Hepatocyte (in vitro differentiated cells): ENCODE measurements around the gene ATG13. TPM values are rescaled to one million over a fixed set of nuclear protein-coding genes. Genes with fewer than 3 reads are reported as not detected.
A peak's percentile ranks its signal among the peaks of the same experiment; 100 is the strongest.

ENCODE experiments used
- DNase-seq: peaks from one replicate; pipeline ENCODE4 v3.0.0-alpha.2; 2016; ENCODE audit warnings: low spot score
- H2AFZ ChIP-seq: fragments of 200-600 bp; sonication (generic); 2 replicates; pipeline ENCODE4 v1.6.0; 2016; ENCODE audit warnings: antibody characterized with exemption, mild to moderate bottlenecking
- H3K27ac ChIP-seq: fragments of 200-600 bp; sonication (generic); 2 replicates; pipeline ENCODE4 v1.5.1; 2016; ENCODE audit warnings: mild to moderate bottlenecking
- H3K27me3 ChIP-seq: fragments of 200-600 bp; sonication (generic); 2 replicates; pipeline ENCODE4 v1.6.1; 2016
- H3K36me3 ChIP-seq: fragments of 200-600 bp; sonication (generic); replicated peaks from 2 replicates; pipeline ENCODE4 v1.5.1; 2016; ENCODE audit warnings: low read depth; ENCODE audit not compliant: insufficient read depth
- H3K4me1 ChIP-seq: fragments of 200-600 bp; sonication (generic); 2 replicates; pipeline ENCODE4 v1.5.1; 2016; ENCODE audit warnings: mild to moderate bottlenecking, moderate library complexity; ENCODE audit not compliant: insufficient read depth
- H3K4me2 ChIP-seq: fragments of 200-600 bp; sonication (generic); 2 replicates; pipeline ENCODE4 v1.6.0; 2016
- H3K4me3 ChIP-seq: fragments of 200-600 bp; sonication (generic); 2 replicates; pipeline ENCODE4 v1.5.1; 2016; ENCODE audit warnings: mild to moderate bottlenecking
- H3K79me2 ChIP-seq: fragments of 200-600 bp; sonication (generic); 2 replicates; pipeline ENCODE4 v1.6.0; 2017; ENCODE audit warnings: mild to moderate bottlenecking
- H3K9me2 ChIP-seq: fragments of 200-600 bp; sonication (generic); replicated peaks from 2 replicates; pipeline ENCODE4 v1.6.0; 2017; ENCODE audit warnings: mild to moderate bottlenecking; ENCODE audit not compliant: insufficient read depth
- H3K9me3 ChIP-seq: fragments of 200-600 bp; sonication (generic); 2 replicates; pipeline ENCODE4 v1.5.1; 2016; ENCODE audit warnings: low read depth, mild to moderate bottlenecking
- H4K20me1 ChIP-seq: fragments of 200-600 bp; sonication (generic); 2 replicates; pipeline ENCODE4 v1.6.0; 2016; ENCODE audit warnings: mild to moderate bottlenecking; ENCODE audit not compliant: insufficient read depth, poor library complexity, severe bottlenecking
- CTCF ChIP-seq: fragments of 200-600 bp; sonication (generic); IDR thresholded peaks from 2 replicates; pipeline ENCODE4 v1.5.1; 2016; ENCODE audit warnings: antibody characterized with exemption, mild to moderate bottlenecking; ENCODE audit not compliant: poor library complexity
- EZH2 ChIP-seq: fragments of 200-600 bp; sonication (generic); IDR thresholded peaks from 2 replicates; pipeline ENCODE4 v1.6.1; 2016; ENCODE audit warnings: antibody characterized with exemption, mild to moderate bottlenecking, borderline replicate concordance
- EZH2phosphoT487 ChIP-seq: fragments of 200-600 bp; sonication (generic); IDR thresholded peaks from one replicate; pipeline ENCODE4 v1.6.1; 2018; ENCODE audit warnings: antibody characterized with exemption, mild to moderate bottlenecking, low read depth, moderate library complexity; ENCODE audit not compliant: unreplicated experiment, severe bottlenecking
- WGBS: methylation state at CpG from one replicate; pipeline ENCODE4 v1.1.6; 2016; ENCODE audit warnings: low lambda C conversion rate; ENCODE audit errors: missing lambda C conversion rate; 5-methylcytosine and 5-hydroxymethylcytosine counted together
- polyA plus RNA-seq: library from polyadenylated mRNA; unstranded; fragments of >200 nt; fragmentation: Nextera tagmentation; extraction: Ambion mirVana; gene quantifications from 2 replicates; pipeline ENCODE4 v1.2.1, GENCODE V29; 2016
- total RNA-seq: library from RNA; depleted of rRNA; stranded (reverse); fragments of >200 nt; gene quantifications from 2 replicates; pipeline ENCODE4 v1.2.3, GENCODE V29; 2014

The ATG13 gene
- total and polyA plus RNA-seq, 2 experiments from 2014 or later = 50.9 to 60.8 TPM

- no peak for DNase-seq
- Histone ChIP-seq H3K27me3 (no peaks in the 10 kb centered on the region), H3K4me2 (peak overlapping the region; percentile 82), H2AFZ (no peak overlapping the region), H3K4me3 (no peak overlapping the region), H3K27ac (no peak overlapping the region), H4K20me1 (peaks cover 5% of the 10 kb centered on the region), H3K9me2 (no peaks in the 10 kb centered on the region), H3K36me3 (no peaks in the 10 kb centered on the region), H3K9me3 (no peaks in the 10 kb centered on the region), H3K4me1 (peaks cover 18% of the 10 kb centered on the region), H3K79me2 (peaks cover 53% of the 10 kb centered on the region)
- TF ChIP-seq EZH2 = no peak
- 91% methylated on average over 1 of the region's 1 CpG for WGBS
These were observed 81.2 kb downstream of the ATG13 start for GRCh38 chr11:46698597-46698996.

GRCh38 chr11:46700241-46701077, 83.1 kb downstream of the ATG13 start, which contains the start of the genes ARHGAP1 and ZNF408:
ARHGAP1 (minus strand) TSS chr11:46700619; CDS start chr11:46696107, 4,512 bp downstream.
ZNF408 (plus strand) TSS chr11:46701031; CDS start chr11:46701048, 17 bp downstream.
- Histone ChIP-seq H3K79me2 (peaks cover 53% of the 10 kb centered on the region), H2AFZ (peak within 1 kb of the TSS; percentile 96), H4K20me1 (peaks cover 5% of the 10 kb centered on the region), H3K9me2 (no peaks in the 10 kb centered on the region), H3K4me2 (peak within 1 kb of the TSS; percentile 96), H3K27me3 (no peaks in the 10 kb centered on the region), H3K4me3 (peak within 1 kb of the TSS; percentile 81), H3K9me3 (no peaks in the 10 kb centered on the region), H3K4me1 (peaks cover 18% of the 10 kb centered on the region), H3K27ac (peak within 1 kb of the TSS; percentile 98), H3K36me3 (no peaks in the 10 kb centered on the region)
- peak; percentile 100 for DNase-seq
- WGBS = under 1% methylated on average over 30 of the region's 44 CpGs
- no peak for TF ChIP-seq EZH2
- no peak for TF ChIP-seq EZH2phosphoT487
- no peak for TF ChIP-seq CTCF

- H3K36me3 ChIP-seq = no peaks in the 10 kb centered on the region
- H2AFZ ChIP-seq = peak overlapping the region; percentile 96
- H3K4me2 ChIP-seq = peak overlapping the region; percentile 96
- peaks cover 53% of the 10 kb centered on the region for H3K79me2 ChIP-seq
- peaks cover 18% of the 10 kb centered on the region for H3K4me1 ChIP-seq
- 2% methylated on average over 29 of the region's 29 CpGs for WGBS
- DNase-seq = no peak
- H3K27ac ChIP-seq = peak overlapping the region; percentile 98
- H3K27me3 ChIP-seq = no peaks in the 10 kb centered on the region
- H3K9me2 ChIP-seq = no peaks in the 10 kb centered on the region
- TF ChIP-seq EZH2phosphoT487 = no peak
- no peak for TF ChIP-seq CTCF
- H3K4me3 ChIP-seq = peak overlapping the region; percentile 81
- H4K20me1 ChIP-seq = peaks cover 5% of the 10 kb centered on the region
- no peaks in the 10 kb centered on the region for H3K9me3 ChIP-seq
These were observed 83.8 kb downstream of the ATG13 start for GRCh38 chr11:46701078-46701654.

DNA sequence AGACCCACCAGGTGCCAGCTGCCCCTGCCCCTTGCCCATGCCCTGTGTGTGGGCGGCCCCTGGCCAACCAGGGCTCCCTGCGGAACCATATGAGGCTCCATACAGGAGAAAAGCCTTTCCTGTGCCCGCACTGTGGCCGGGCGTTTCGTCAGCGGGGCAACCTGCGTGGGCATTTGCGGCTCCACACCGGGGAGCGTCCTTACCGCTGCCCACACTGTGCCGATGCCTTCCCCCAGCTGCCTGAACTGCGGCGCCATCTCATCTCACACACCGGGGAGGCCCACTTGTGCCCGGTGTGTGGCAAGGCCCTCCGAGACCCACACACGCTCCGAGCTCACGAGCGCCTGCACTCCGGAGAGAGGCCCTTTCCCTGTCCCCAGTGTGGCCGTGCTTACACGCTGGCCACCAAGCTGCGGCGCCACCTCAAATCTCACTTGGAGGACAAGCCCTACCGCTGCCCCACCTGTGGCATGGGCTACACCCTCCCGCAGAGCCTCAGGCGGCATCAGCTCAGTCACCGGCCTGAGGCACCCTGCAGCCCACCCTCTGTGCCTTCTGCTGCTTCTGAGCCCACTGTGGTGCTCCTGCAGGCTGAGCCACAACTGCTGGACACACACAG, 87.8 kb downstream of the ATG13 start:
- H3K36me3 ChIP-seq = no peaks in the 10 kb centered on the region
- no peak overlapping the region for H3K27ac ChIP-seq
- no peaks in the 10 kb centered on the region for H3K9me2 ChIP-seq
- H4K20me1 ChIP-seq = no peaks in the 10 kb centered on the region
- H2AFZ ChIP-seq = no peak overlapping the region
- no peak overlapping the region for H3K4me3 ChIP-seq
- H3K9me3 ChIP-seq = no peaks in the 10 kb centered on the region
- TF ChIP-seq EZH2 = no peak
- TF ChIP-seq EZH2phosphoT487 = no peak
- no peak for TF ChIP-seq CTCF
- H3K4me2 ChIP-seq = no peak overlapping the region
- no peaks in the 10 kb centered on the region for H3K27me3 ChIP-seq
- DNase-seq = no peak
- H3K4me1 ChIP-seq = peaks cover 9% of the 10 kb centered on the region
- WGBS = over 99% methylated on average over 31 of the region's 31 CpGs
- peaks cover 26% of the 10 kb centered on the region for H3K79me2 ChIP-seq
